Measurements from ENCODE around the gene TMEM167B. TPM values are rescaled to one million over a fixed set of nuclear protein-coding genes. Genes with fewer than 3 reads are reported as not detected.
A peak's percentile ranks its signal among the peaks of the same experiment; 100 is the strongest.

Gene TMEM167B
- total and polyA plus RNA-seq, 2 donors, result 24.9 to 30.0 TPM

DNA sequence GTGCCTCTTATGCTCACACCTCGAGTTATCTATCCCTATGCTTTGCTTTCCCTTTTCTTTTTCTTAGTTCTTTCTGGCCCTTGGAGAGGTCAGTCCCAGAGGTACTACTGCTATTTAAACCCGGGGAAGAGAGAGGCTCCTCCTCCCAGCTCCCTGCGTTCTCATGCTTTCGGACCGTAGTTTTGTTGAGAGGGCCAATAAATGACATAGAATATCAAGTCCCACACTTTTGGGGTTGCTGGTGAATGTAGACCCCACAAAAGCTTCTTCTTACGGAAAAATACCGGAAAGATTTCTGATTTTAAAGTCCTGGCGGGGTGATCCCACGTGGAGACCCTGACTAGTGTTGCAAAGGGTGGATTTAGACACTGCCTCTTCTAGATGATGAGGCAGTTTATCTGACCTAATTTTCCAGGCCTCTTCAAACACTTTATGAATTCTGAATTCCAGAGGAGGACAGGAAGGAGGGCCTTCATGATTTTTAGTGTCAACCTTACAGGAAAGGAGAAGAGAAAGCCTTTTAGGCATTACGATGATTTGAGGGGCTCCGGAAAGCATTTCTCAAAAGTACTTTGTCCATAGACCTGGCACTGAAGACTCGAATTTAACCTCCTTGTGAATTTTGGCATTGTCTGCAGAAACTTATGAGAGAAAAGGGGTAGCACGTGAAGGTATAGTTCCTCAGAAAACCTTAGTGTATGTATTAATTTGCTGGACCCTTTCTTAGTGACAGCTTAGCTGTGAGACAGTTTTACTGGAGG, 694 bp downstream of the TMEM167B start:
- Histone ChIP-seq H3K4me3 (ENCODE audit: low read length in 2 of 2) (peak overlapping the region; percentile 79 to 98), H3K36me3 (ENCODE audit: control insufficient read depth in 2 of 2, insufficient read depth in 2 of 2, low read length in 1 of 2) (peaks cover 22 to 23% of the 10 kb centered on the region in 2 donors), H3K27ac (ENCODE audit: low read depth in 1 of 2, low read length in 1 of 2) (peak overlapping the region; percentile 98), H3K27me3 (ENCODE audit: control insufficient read depth in 2 of 2, insufficient read depth in 1 of 2, low read length in 1 of 2) (no peaks in the 10 kb centered on the region), H3K9me3 (ENCODE audit: control insufficient read depth in 2 of 2, insufficient read depth in 1 of 2, low read length in 1 of 2) (no peaks in the 10 kb centered on the region), H3K4me1 (ENCODE audit: control insufficient read depth in 2 of 2, insufficient read depth in 2 of 2, low read length in 2 of 2) (peaks cover 13 to 14% of the 10 kb centered on the region in 2 donors)
- peak in 1 of 9 donors; percentile 34 for DNase-seq (ENCODE audit: low read depth in 6 of 9, low spot score in 9 of 9)
- 3% methylated on average over 13 of the region's 13 CpGs for WGBS

DNA sequence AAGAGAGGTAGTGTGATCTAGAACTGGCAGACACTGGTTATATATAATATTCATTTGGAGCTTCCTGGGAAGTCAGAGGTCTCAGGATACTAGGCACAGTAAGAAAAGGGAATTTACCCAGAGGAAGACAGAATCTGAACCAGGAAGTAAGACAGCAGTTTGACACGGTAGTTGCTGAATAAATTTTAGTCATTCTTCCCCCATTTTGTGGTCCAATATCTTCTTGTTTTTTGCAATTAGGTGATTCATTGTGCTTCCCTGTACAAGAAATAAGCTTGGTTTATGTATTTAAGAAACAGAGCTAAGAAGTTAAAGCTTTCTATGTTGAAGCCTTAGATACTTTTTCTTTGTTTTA, 1.3 kb downstream of the TMEM167B start:
- DNase-seq (ENCODE audit: low read depth in 6 of 9, low spot score in 9 of 9), result peak in 1 of 9 donors; percentile 23
- peak overlapping the region; percentile 79 to 98 for H3K4me3 ChIP-seq (ENCODE audit: low read length in 2 of 2)
- peaks cover 22 to 23% of the 10 kb centered on the region in 2 donors for H3K36me3 ChIP-seq (ENCODE audit: control insufficient read depth in 2 of 2, insufficient read depth in 2 of 2, low read length in 1 of 2)
- WGBS, result 1% methylated on average over 1 of the region's 1 CpG
- H3K27me3 ChIP-seq (ENCODE audit: control insufficient read depth in 2 of 2, insufficient read depth in 1 of 2, low read length in 1 of 2), result no peaks in the 10 kb centered on the region
- peaks cover 13 to 14% of the 10 kb centered on the region in 2 donors for H3K4me1 ChIP-seq (ENCODE audit: control insufficient read depth in 2 of 2, insufficient read depth in 2 of 2, low read length in 2 of 2)
- peak overlapping the region; percentile 36 to 98 for H3K27ac ChIP-seq (ENCODE audit: low read depth in 1 of 2, low read length in 1 of 2)
- no peaks in the 10 kb centered on the region for H3K9me3 ChIP-seq (ENCODE audit: control insufficient read depth in 2 of 2, insufficient read depth in 1 of 2, low read length in 1 of 2)

DNA sequence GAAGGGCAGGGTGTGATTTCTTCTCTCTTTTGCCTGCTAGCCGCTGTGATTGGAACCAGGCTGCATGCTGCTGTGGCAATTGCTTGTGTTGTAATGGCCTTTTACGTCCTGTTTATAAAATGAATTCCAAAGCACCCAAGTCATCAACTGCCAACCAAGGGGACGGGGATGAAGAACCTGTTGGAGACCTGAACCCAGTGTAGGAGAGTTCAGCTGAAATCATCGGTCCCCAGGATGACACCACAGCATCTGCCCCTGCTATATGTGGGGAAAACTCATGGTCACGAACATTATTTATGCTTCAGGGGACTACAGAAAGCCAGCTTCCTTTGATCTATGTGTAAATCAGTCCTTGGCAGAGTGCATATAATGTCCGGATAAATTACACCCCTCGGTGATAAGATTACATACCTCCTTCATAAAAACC, 3.8 kb downstream of the TMEM167B start:
- DNase-seq (ENCODE audit: low read depth in 6 of 9, low spot score in 9 of 9), result no peak
- H3K9me3 ChIP-seq (ENCODE audit: control insufficient read depth in 2 of 2, insufficient read depth in 1 of 2, low read length in 1 of 2), result no peaks in the 10 kb centered on the region
- H3K27me3 ChIP-seq (ENCODE audit: control insufficient read depth in 2 of 2, insufficient read depth in 1 of 2, low read length in 1 of 2), result no peaks in the 10 kb centered on the region
- WGBS, result 98% methylated on average over 7 of the region's 7 CpGs
- H3K36me3 ChIP-seq (ENCODE audit: control insufficient read depth in 2 of 2, insufficient read depth in 2 of 2, low read length in 1 of 2), result peaks cover 22 to 23% of the 10 kb centered on the region in 2 donors
- no peak overlapping the region for H3K4me3 ChIP-seq (ENCODE audit: low read length in 2 of 2)
- no peak overlapping the region for H3K27ac ChIP-seq (ENCODE audit: low read depth in 1 of 2, low read length in 1 of 2)
- peaks cover 13 to 14% of the 10 kb centered on the region in 2 donors for H3K4me1 ChIP-seq (ENCODE audit: control insufficient read depth in 2 of 2, insufficient read depth in 2 of 2, low read length in 2 of 2)

DNA sequence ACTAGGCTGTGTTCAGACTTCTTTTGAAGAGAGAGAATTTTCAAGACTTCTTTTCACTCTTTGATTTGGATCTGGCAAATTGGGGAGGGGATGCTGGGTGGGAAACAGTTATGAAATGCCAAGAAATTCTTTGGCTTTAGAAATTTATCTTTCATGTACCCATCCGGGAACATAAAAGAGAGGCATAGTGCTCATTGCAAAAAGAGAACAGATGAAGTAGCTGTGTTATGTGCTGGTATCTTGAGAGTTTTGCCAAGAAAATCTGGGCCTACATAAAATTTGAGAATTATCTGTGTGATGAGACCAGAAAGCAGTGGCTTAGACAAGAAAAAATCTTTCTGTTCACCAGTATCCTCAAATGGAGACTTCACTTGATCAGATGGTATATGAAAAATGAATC, 4.3 kb downstream of the TMEM167B start:
- peaks cover 22 to 23% of the 10 kb centered on the region in 2 donors for H3K36me3 ChIP-seq (ENCODE audit: control insufficient read depth in 2 of 2, insufficient read depth in 2 of 2, low read length in 1 of 2)
- 97% methylated on average over 1 of the region's 1 CpG for WGBS

DNA sequence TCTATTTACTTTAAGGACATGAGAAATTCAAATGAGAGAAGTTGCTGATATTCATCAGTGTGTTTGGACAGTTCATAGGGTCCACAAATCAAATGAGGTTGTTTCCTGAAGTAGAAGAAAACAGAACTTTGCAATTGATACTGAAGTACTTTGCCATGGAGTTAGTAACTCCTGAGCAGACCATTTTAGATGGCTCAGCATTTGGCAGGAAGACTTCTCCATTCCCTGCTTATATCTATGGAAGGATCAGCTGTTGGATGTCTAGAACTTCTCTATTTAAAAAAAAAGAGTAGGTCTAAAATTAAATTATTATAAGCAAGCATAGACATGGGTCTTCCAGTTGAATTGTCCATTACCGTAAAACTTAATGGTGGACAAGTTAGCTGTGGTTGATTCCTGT, 5.1 kb downstream of the TMEM167B start:
- Histone ChIP-seq H3K4me3 (ENCODE audit: low read length in 2 of 2) (no peak overlapping the region), H3K27me3 (ENCODE audit: control insufficient read depth in 2 of 2, insufficient read depth in 1 of 2, low read length in 1 of 2) (no peaks in the 10 kb centered on the region), H3K27ac (ENCODE audit: low read depth in 1 of 2, low read length in 1 of 2) (no peak overlapping the region), H3K36me3 (ENCODE audit: control insufficient read depth in 2 of 2, insufficient read depth in 2 of 2, low read length in 1 of 2) (peaks cover 22 to 23% of the 10 kb centered on the region in 2 donors), H3K9me3 (ENCODE audit: control insufficient read depth in 2 of 2, insufficient read depth in 1 of 2, low read length in 1 of 2) (no peaks in the 10 kb centered on the region), H3K4me1 (ENCODE audit: control insufficient read depth in 2 of 2, insufficient read depth in 2 of 2, low read length in 2 of 2) (peaks cover 11 to 14% of the 10 kb centered on the region in 2 donors)
- 96% methylated on average over 1 of the region's 1 CpG for WGBS
- no peak for DNase-seq (ENCODE audit: low read depth in 6 of 9, low spot score in 9 of 9)

More for the DNA sequence above, 4.3 kb downstream of the TMEM167B start:
- H3K4me1 ChIP-seq (ENCODE audit: control insufficient read depth in 2 of 2, insufficient read depth in 2 of 2, low read length in 2 of 2), result peaks cover 14 to 15% of the 10 kb centered on the region in 2 donors
- H3K9me3 ChIP-seq (ENCODE audit: control insufficient read depth in 2 of 2, insufficient read depth in 1 of 2, low read length in 1 of 2), result no peaks in the 10 kb centered on the region
- no peak overlapping the region for H3K27ac ChIP-seq (ENCODE audit: low read depth in 1 of 2, low read length in 1 of 2)
- no peaks in the 10 kb centered on the region for H3K27me3 ChIP-seq (ENCODE audit: control insufficient read depth in 2 of 2, insufficient read depth in 1 of 2, low read length in 1 of 2)
- no peak for DNase-seq (ENCODE audit: low read depth in 6 of 9, low spot score in 9 of 9)
- no peak overlapping the region for H3K4me3 ChIP-seq (ENCODE audit: low read length in 2 of 2)

DNA sequence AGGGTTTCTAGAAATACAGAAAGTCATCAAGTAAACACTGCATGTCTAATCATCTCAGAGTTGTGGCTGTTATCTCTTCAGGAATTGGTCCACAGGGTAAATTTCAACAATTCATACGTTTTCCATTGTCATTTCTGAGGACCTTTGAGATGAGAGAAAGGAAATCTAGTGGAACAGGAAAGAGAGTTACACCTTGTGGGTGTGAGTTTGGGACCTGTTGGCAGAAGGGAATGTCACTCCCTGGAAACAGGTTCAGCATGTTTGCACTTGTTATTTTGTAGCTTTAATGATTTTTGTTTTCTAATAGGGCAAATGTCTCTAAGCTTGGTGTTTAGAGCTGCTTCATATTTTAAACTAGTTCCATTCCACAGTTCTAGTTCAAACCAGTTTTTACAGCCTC, 5.6 kb downstream of the TMEM167B start:
- WGBS, result 98% methylated on average over 1 of the region's 1 CpG
- Histone ChIP-seq H3K27me3 (ENCODE audit: control insufficient read depth in 2 of 2, insufficient read depth in 1 of 2, low read length in 1 of 2) (no peaks in the 10 kb centered on the region), H3K9me3 (ENCODE audit: control insufficient read depth in 2 of 2, insufficient read depth in 1 of 2, low read length in 1 of 2) (no peaks in the 10 kb centered on the region), H3K27ac (ENCODE audit: low read depth in 1 of 2, low read length in 1 of 2) (no peak overlapping the region), H3K4me3 (ENCODE audit: low read length in 2 of 2) (no peak overlapping the region), H3K36me3 (ENCODE audit: control insufficient read depth in 2 of 2, insufficient read depth in 2 of 2, low read length in 1 of 2) (peaks cover 22 to 23% of the 10 kb centered on the region in 2 donors), H3K4me1 (ENCODE audit: control insufficient read depth in 2 of 2, insufficient read depth in 2 of 2, low read length in 2 of 2) (peaks cover 12 to 13% of the 10 kb centered on the region in 2 donors)
- DNase-seq (ENCODE audit: low read depth in 6 of 9, low spot score in 9 of 9), result no peak

DNA sequence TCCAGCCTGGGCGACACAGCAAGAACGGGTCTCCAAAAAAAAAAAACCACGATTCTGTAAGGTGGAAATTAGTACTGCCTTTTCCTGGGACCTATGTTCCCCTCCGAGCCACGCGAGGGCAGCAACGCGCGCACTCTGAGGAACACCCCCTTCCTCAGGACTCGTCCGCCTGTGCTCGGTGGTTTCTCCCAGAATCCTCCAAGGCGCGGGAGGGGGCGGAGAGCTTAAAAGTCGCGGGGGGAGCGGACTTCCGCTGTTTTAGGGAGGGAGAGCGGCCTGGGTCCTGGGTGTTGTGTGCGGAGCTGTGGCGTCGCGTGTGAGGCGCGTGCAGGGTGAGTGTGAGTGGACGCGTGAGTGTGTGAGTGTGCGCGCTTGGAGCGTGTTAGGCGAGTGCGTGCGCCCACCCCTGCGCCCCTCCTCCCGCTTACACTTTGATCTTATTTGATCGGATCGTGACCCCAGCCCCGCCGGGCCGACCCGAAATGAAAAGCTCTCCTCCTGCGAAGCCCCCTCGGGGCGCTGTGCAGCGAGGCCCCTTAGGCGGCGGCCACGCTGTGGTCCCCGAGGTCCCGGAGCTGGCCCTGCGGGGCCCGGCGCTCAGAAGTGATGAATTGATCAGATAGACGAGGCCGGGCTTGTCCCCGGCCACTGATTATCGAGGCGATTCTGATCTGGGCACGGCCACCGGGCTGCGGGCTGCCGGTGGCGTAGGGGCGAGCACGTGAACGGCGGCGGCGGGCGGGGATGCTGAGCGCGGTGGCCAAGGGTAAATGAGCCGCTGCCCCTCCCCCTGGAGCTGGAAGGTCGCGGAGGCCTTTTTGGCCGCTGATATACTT, 9.6 kb downstream of the TMEM167B start:
- H3K36me3 ChIP-seq (ENCODE audit: control insufficient read depth in 2 of 2, insufficient read depth in 2 of 2, low read length in 1 of 2), result peaks cover 3 to 7% of the 10 kb centered on the region in 2 donors
- H3K27me3 ChIP-seq (ENCODE audit: control insufficient read depth in 2 of 2, insufficient read depth in 1 of 2, low read length in 1 of 2), result no peaks in the 10 kb centered on the region
- peak overlapping the region; percentile 74 to 85 for H3K4me3 ChIP-seq (ENCODE audit: low read length in 2 of 2)
- under 1% methylated on average over 77 of the region's 77 CpGs for WGBS
- peaks cover 2 to 7% of the 10 kb centered on the region in 2 donors for H3K4me1 ChIP-seq (ENCODE audit: control insufficient read depth in 2 of 2, insufficient read depth in 2 of 2, low read length in 2 of 2)
- no peaks in the 10 kb centered on the region for H3K9me3 ChIP-seq (ENCODE audit: control insufficient read depth in 2 of 2, insufficient read depth in 1 of 2, low read length in 1 of 2)
- H3K27ac ChIP-seq (ENCODE audit: low read depth in 1 of 2, low read length in 1 of 2), result peak overlapping the region; percentile 87 to 89
- peak; percentile 88 to 99 (median 96) for DNase-seq (ENCODE audit: low read depth in 6 of 9, low spot score in 9 of 9)

DNA sequence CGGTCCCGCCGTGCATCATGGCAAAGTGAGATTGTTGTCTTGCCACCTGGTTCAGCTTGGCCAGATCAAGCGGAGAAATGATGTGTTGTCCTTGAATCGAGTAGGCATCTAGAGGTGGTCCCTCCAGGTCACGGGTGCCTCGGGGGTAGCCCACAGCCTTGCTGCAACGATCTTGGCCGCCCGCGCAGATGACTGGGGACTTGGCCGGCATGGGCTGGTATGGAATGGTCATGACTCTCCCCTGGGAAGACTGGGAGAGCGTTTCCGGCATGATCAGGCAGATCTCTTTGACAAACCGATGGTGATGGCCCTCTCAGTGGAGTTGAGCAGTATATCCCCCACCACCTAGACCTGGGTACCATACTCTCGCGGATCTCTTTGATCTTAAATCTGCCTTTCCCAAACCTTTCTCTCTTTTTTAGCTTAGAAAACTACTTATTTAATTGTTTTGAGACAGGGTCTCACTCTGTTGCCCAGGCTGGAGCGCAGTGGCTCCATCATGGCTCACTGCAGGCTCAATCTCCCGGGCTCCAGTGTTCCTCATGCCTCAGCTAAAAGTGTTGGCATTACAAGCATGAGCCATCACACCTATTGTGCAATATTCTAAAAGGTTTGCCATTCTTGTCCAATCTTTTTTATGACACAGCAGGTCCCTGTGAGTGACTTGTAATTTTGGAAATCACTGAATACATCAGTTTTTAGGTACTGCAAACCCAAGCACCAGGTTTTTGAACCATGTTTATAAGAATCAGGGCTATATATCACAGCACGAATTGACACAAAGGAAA, 14.0 kb downstream of the TMEM167B start:
- no peaks in the 10 kb centered on the region for H3K9me3 ChIP-seq (ENCODE audit: control insufficient read depth in 2 of 2, insufficient read depth in 1 of 2, low read length in 1 of 2)
- no peak for DNase-seq (ENCODE audit: low read depth in 6 of 9, low spot score in 9 of 9)
- peaks cover 2 to 6% of the 10 kb centered on the region in 2 donors for H3K4me1 ChIP-seq (ENCODE audit: control insufficient read depth in 2 of 2, insufficient read depth in 2 of 2, low read length in 2 of 2)
- no peak overlapping the region for H3K4me3 ChIP-seq (ENCODE audit: low read length in 2 of 2)
- H3K27ac ChIP-seq (ENCODE audit: low read depth in 1 of 2, low read length in 1 of 2), result no peak overlapping the region
- no peaks in the 10 kb centered on the region for H3K36me3 ChIP-seq (ENCODE audit: control insufficient read depth in 2 of 2, insufficient read depth in 2 of 2, low read length in 1 of 2)
- H3K27me3 ChIP-seq (ENCODE audit: control insufficient read depth in 2 of 2, insufficient read depth in 1 of 2, low read length in 1 of 2), result no peaks in the 10 kb centered on the region
- 97% methylated on average over 20 of the region's 20 CpGs for WGBS

Measured in thymus (tissue), 11 donors.